Inferior parietal cortex (tissue), 1 donor: Measurements from ENCODE around the gene YBEY.
"Not testable (repeated sequence)": the region's sequence is repeated elsewhere in the genome, so short reads cannot be mapped to it uniquely, and the experiment has no call there.

Experiments used
- DNase-seq: peaks from one replicate; pipeline ENCODE4 v3.0.0-alpha.2; 2016; ENCODE audit errors: extremely low spot score

The YBEY gene

GRCh38 chr21:46285761-46286647, at the start of gene YBEY:
Gene YBEY, plus strand, starts transcription at chr21:46286342. Its CDS starts 572 bp downstream, at chr21:46286914.
- peak; percentile 90 for DNase-seq

GRCh38 chr21:46237474-46237873, 48.7 kb upstream of the YBEY start:
- no peak for DNase-seq

- DNase-seq: no peak
Measured at GRCh38 chr21:46239817-46240325, 46.3 kb upstream of the YBEY start.

GRCh38 chr21:46241577-46241976, 44.6 kb upstream of the YBEY start:
- not testable (repeated sequence) for DNase-seq

- DNase-seq: no peak
Measured at GRCh38 chr21:46243325-46243724, 42.8 kb upstream of the YBEY start.

GRCh38 chr21:46243960-46244361, 42.2 kb upstream of the YBEY start:
- no peak for DNase-seq

GRCh38 chr21:46244602-46245001, 41.5 kb upstream of the YBEY start:
- no peak for DNase-seq

- no peak for DNase-seq
Measured at GRCh38 chr21:46245213-46245915, 40.8 kb upstream of the YBEY start.

GRCh38 chr21:46246345-46246744, 39.8 kb upstream of the YBEY start:
- DNase-seq: no peak

GRCh38 chr21:46247699-46248421, 38.3 kb upstream of the YBEY start:
- DNase-seq: no peak

GRCh38 chr21:46248422-46248782, 37.7 kb upstream of the YBEY start:
- no peak for DNase-seq

- DNase-seq: no peak
Measured at GRCh38 chr21:46248827-46249226, 37.3 kb upstream of the YBEY start.

- DNase-seq: no peak
Measured at GRCh38 chr21:46250146-46250725, 35.9 kb upstream of the YBEY start.

- no peak for DNase-seq
Measured at GRCh38 chr21:46252840-46253239, 33.3 kb upstream of the YBEY start.

GRCh38 chr21:46253610-46254124, 32.5 kb upstream of the YBEY start:
- no peak for DNase-seq

- no peak for DNase-seq
Measured at GRCh38 chr21:46254208-46254975, 31.8 kb upstream of the YBEY start.

- no peak for DNase-seq
Measured at GRCh38 chr21:46255166-46255565, 31.0 kb upstream of the YBEY start.

GRCh38 chr21:46255758-46256337, 30.3 kb upstream of the YBEY start:
- no peak for DNase-seq

GRCh38 chr21:46256501-46256994, 29.6 kb upstream of the YBEY start:
- DNase-seq: no peak

- DNase-seq: no peak
Measured at GRCh38 chr21:46264046-46264689, 22.0 kb upstream of the YBEY start.
